COLO668 (cell line): Measurements from ENCODE around the gene KCNMA1.
"Not testable (repeated sequence)": the region's sequence is repeated elsewhere in the genome, so short reads cannot be mapped to it uniquely, and the experiment has no call there.

Experiments
- DNase-seq: peaks from one replicate; lab custom pipeline; 2025; ENCODE audit not compliant: unreplicated experiment; lab: John Stamatoyannopoulos, UW

KCNMA1 gene

GRCh38 chr10:77637532-77638320, at the start of gene KCNMA1:
Gene KCNMA1, minus strand, starts transcription at chr10:77637808.
- DNase-seq, result peak; percentile 72

GRCh38 chr10:77686650-77687417, 49.2 kb upstream of the KCNMA1 start:
- DNase-seq, result no peak

GRCh38 chr10:77686096-77686495, 48.5 kb upstream of the KCNMA1 start:
- DNase-seq, result no peak

GRCh38 chr10:77685432-77685831, 47.8 kb upstream of the KCNMA1 start:
- no peak for DNase-seq

GRCh38 chr10:77683088-77683432, 45.5 kb upstream of the KCNMA1 start:
- DNase-seq, result not testable (repeated sequence)

- no peak for DNase-seq
Observed at GRCh38 chr10:77682393-77683087, 44.9 kb upstream of the KCNMA1 start.

- DNase-seq, result no peak
Observed at GRCh38 chr10:77681839-77682238, 44.2 kb upstream of the KCNMA1 start.

GRCh38 chr10:77680811-77681210, 43.2 kb upstream of the KCNMA1 start:
- no peak for DNase-seq

GRCh38 chr10:77680065-77680464, 42.5 kb upstream of the KCNMA1 start:
- no peak for DNase-seq

GRCh38 chr10:77679217-77679616, 41.6 kb upstream of the KCNMA1 start:
- DNase-seq, result no peak

- no peak for DNase-seq
Observed at GRCh38 chr10:77678146-77678545, 40.5 kb upstream of the KCNMA1 start.

- DNase-seq, result no peak
Observed at GRCh38 chr10:77675347-77675746, 37.7 kb upstream of the KCNMA1 start.

- DNase-seq, result no peak
Observed at GRCh38 chr10:77673515-77674140, 36.0 kb upstream of the KCNMA1 start.

- no peak for DNase-seq
Observed at GRCh38 chr10:77673101-77673500, 35.5 kb upstream of the KCNMA1 start.

- no peak for DNase-seq
Observed at GRCh38 chr10:77671594-77672252, 34.1 kb upstream of the KCNMA1 start.

- no peak for DNase-seq
Observed at GRCh38 chr10:77670817-77671443, 33.3 kb upstream of the KCNMA1 start.

- DNase-seq, result no peak
Observed at GRCh38 chr10:77669892-77670291, 32.3 kb upstream of the KCNMA1 start.

GRCh38 chr10:77667426-77668324, 30.1 kb upstream of the KCNMA1 start:
- DNase-seq, result peak; percentile 54

GRCh38 chr10:77666821-77667220, 29.2 kb upstream of the KCNMA1 start:
- DNase-seq, result no peak
